GM18873 (cell line): ENCODE results near the gene SDHAF2.

Experiments used
- ATAC-seq: cut with Tn5 transposase; IDR thresholded peaks from one replicate; pipeline ENCODE4 v1.9.1; 2021; ENCODE audit warnings: mild to moderate bottlenecking, moderate library complexity, moderate number of reproducible peaks; ENCODE audit not compliant: unreplicated experiment, low FRiP score

Gene SDHAF2

GRCh38 chr11:61494381-61494961, 64.5 kb downstream of the SDHAF2 start:
- no peak for ATAC-seq

DNA sequence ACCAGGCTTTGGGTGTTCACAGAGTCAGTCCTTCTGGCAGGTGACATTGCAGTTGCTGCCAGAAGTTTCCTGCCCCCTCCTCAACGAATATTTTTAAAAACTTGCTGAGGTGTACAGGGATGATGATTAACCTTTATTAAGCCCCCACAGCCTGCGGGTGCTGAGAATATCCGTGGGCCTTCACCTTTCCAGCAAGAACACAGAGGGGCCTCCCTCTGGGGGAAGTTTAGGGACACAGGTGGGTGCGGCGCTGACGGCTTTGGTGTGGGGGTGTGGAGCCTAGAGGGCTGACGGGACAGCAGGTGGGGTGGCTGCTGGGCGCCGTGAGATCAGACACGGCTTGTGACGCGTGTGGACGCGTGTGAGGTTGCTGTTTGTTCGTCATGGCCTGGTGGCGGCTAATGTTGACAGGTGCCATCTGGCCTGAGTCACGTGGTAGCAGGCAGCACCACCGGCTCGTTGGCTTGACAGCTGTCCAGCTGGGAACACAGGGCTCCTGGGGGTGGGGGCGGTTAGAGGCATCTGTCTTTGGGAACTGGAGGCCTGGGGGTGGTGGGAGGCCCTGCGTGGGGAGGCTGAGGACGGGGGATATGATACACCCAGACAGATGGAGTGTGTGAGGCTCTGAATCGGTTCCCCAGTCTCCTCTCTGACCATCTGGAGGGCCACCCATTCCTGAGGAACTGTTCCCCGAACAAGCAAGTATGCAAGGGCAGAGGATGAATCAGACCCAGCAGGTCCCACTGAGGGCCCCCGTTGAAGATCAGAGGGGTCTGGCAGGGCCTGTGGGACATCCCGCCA, 66.1 kb downstream of the SDHAF2 start:
- no peak for ATAC-seq
